ENCODE data around the gene STX2.
"Not testable (repeated sequence)": the region's sequence is repeated elsewhere in the genome, so short reads cannot be mapped to it uniquely, and the experiment has no call there.

Gene STX2

GRCh38 chr12:130878193-130879185, 39.4 kb upstream of the STX2 start:
- no peak for DNase-seq (ENCODE audit: low read depth)
- H3K4me3 ChIP-seq (ENCODE audit: low read length): no peak overlapping the region
- TF ChIP-seq CTCF (IDR thresholded peaks at IDR 0.05; ENCODE audit: insufficient read depth, low read depth, low read length, missing control alignments): no peak

GRCh38 chr12:130877333-130877732, 38.3 kb upstream of the STX2 start:
- TF ChIP-seq CTCF (IDR thresholded peaks at IDR 0.05; ENCODE audit: insufficient read depth, low read depth, low read length, missing control alignments): no peak
- no peak for DNase-seq (ENCODE audit: low read depth)

GRCh38 chr12:130876758-130877157, 37.7 kb upstream of the STX2 start:
- H3K4me3 ChIP-seq (ENCODE audit: low read length): no peak overlapping the region
- no peak for DNase-seq (ENCODE audit: low read depth)
- TF ChIP-seq CTCF (IDR thresholded peaks at IDR 0.05; ENCODE audit: insufficient read depth, low read depth, low read length, missing control alignments): no peak

More at GRCh38 chr12:130877333-130877732, 38.3 kb upstream of the STX2 start:
- H3K4me3 ChIP-seq (ENCODE audit: low read length): no peak overlapping the region

- H3K4me3 ChIP-seq (ENCODE audit: low read length): no peak overlapping the region
- no peak for TF ChIP-seq CTCF (IDR thresholded peaks at IDR 0.05; ENCODE audit: insufficient read depth, low read depth, low read length, missing control alignments)
- DNase-seq (ENCODE audit: low read depth): no peak
These were observed 37.2 kb upstream of the STX2 start for GRCh38 chr12:130876297-130876696.

- DNase-seq (ENCODE audit: low read depth); H3K4me3 ChIP-seq (ENCODE audit: low read length): not testable (repeated sequence)
These were observed 36.7 kb upstream of the STX2 start for GRCh38 chr12:130875708-130876107.

GRCh38 chr12:130875193-130875592, 36.1 kb upstream of the STX2 start:
- H3K4me3 ChIP-seq (ENCODE audit: low read length): no peak overlapping the region
- TF ChIP-seq CTCF (IDR thresholded peaks at IDR 0.05; ENCODE audit: insufficient read depth, low read depth, low read length, missing control alignments): no peak
- DNase-seq (ENCODE audit: low read depth): no peak

GRCh38 chr12:130874696-130875095, 35.6 kb upstream of the STX2 start:
- TF ChIP-seq CTCF (IDR thresholded peaks at IDR 0.05; ENCODE audit: insufficient read depth, low read depth, low read length, missing control alignments): no peak
- H3K4me3 ChIP-seq (ENCODE audit: low read length): no peak overlapping the region
- no peak for DNase-seq (ENCODE audit: low read depth)

All from epithelial cell of esophagus (primary cell).